NCI-H2171 treated with DMSO at 0.1 percent for 48 hours (cell line): ENCODE data around the gene PRRX2.

Source experiments
- DNase-seq: peaks from one replicate; lab custom pipeline; 2025; lab: John Stamatoyannopoulos, UW

The PRRX2 gene

GRCh38 chr9:129679537-129679936, 14.1 kb downstream of the PRRX2 start:
- DNase-seq, result no peak

- no peak for DNase-seq
These were observed 16.5 kb downstream of the PRRX2 start for GRCh38 chr9:129681924-129682323.

GRCh38 chr9:129682381-129682780, 16.9 kb downstream of the PRRX2 start:
- no peak for DNase-seq

- no peak for DNase-seq
These were observed 19.9 kb downstream of the PRRX2 start for GRCh38 chr9:129685220-129685932.

- DNase-seq, result no peak
These were observed 20.4 kb downstream of the PRRX2 start for GRCh38 chr9:129685933-129686259.

GRCh38 chr9:129686736-129687135, 21.3 kb downstream of the PRRX2 start:
- no peak for DNase-seq

GRCh38 chr9:129687391-129687790, 21.9 kb downstream of the PRRX2 start:
- no peak for DNase-seq

- DNase-seq, result no peak
These were observed 23.0 kb downstream of the PRRX2 start for GRCh38 chr9:129688285-129689043.

GRCh38 chr9:129692534-129692933, 27.1 kb downstream of the PRRX2 start:
- no peak for DNase-seq

GRCh38 chr9:129693741-129694140, 28.3 kb downstream of the PRRX2 start:
- DNase-seq, result no peak

GRCh38 chr9:129694243-129694646, 28.8 kb downstream of the PRRX2 start:
- no peak for DNase-seq

GRCh38 chr9:129695870-129696269, 30.4 kb downstream of the PRRX2 start:
- no peak for DNase-seq

- peak; percentile 73 for DNase-seq
These were observed 31.7 kb downstream of the PRRX2 start for GRCh38 chr9:129696944-129697655.

- DNase-seq, result peak; percentile 70
These were observed 32.3 kb downstream of the PRRX2 start for GRCh38 chr9:129697656-129698253.

- no peak for DNase-seq
These were observed 32.9 kb downstream of the PRRX2 start for GRCh38 chr9:129698254-129698757.

- DNase-seq, result no peak
These were observed 35.6 kb downstream of the PRRX2 start for GRCh38 chr9:129701054-129701453.

GRCh38 chr9:129701549-129701948, 36.1 kb downstream of the PRRX2 start:
- DNase-seq, result no peak

- DNase-seq, result no peak
These were observed 37.4 kb downstream of the PRRX2 start for GRCh38 chr9:129702589-129703520.

- no peak for DNase-seq
These were observed 38.4 kb downstream of the PRRX2 start for GRCh38 chr9:129703667-129704355.

GRCh38 chr9:129704807-129705206, 39.4 kb downstream of the PRRX2 start:
- DNase-seq, result no peak

- DNase-seq, result no peak
These were observed 43.3 kb downstream of the PRRX2 start for GRCh38 chr9:129708793-129709192.
